WTC11 (cell line): ENCODE results near the gene GAB4.

Experiments
- ESRRA ChIP-seq: sonication (generic); formaldehyde crosslinking; IDR thresholded peaks from 2 replicates; pipeline ENCODE4 v1.8.1; 2022; ENCODE audit warnings: mild to moderate bottlenecking, missing genetic modification reagents, borderline replicate concordance
- MYBL2 ChIP-seq: sonication (generic); formaldehyde crosslinking; IDR thresholded peaks from 2 replicates; pipeline ENCODE4 v1.8.1; 2023; ENCODE audit warnings: mild to moderate bottlenecking, moderate library complexity, missing genetic modification reagents
- NR2C2 ChIP-seq: sonication (generic); formaldehyde crosslinking; IDR thresholded peaks from 2 replicates; pipeline ENCODE4 v1.8.0; 2022; ENCODE audit warnings: mild to moderate bottlenecking, missing genetic modification reagents
- RELA ChIP-seq: sonication (generic); formaldehyde crosslinking; IDR thresholded peaks from 2 replicates; pipeline ENCODE4 v1.8.1; 2022; ENCODE audit warnings: missing genetic modification reagents, mild to moderate bottlenecking, borderline replicate concordance
- ZBTB43 ChIP-seq: sonication (generic); formaldehyde crosslinking; IDR thresholded peaks from 2 replicates; pipeline ENCODE4 v1.8.1; 2023; ENCODE audit warnings: mild to moderate bottlenecking, missing genetic modification reagents
- ZNF121 ChIP-seq: sonication (generic); formaldehyde crosslinking; IDR thresholded peaks from 2 replicates; pipeline ENCODE4 v1.8.0; 2023; ENCODE audit warnings: missing genetic modification reagents
- ZNF232 ChIP-seq: sonication (generic); formaldehyde crosslinking; IDR thresholded peaks from 2 replicates; pipeline ENCODE4 v1.8.0; 2022; ENCODE audit warnings: mild to moderate bottlenecking, missing genetic modification reagents
- TF ChIP-seq, protein P1 (sequence below): fragments of 200-600 bp; IDR thresholded peaks from 2 replicates; pipeline ENCODE4 v1.8.0; 2022; ENCODE audit warnings: antibody characterized with exemption
- TF ChIP-seq, protein P2 (sequence below): sonication (generic); formaldehyde crosslinking; IDR thresholded peaks from 2 replicates; pipeline ENCODE4 v1.8.1; 2022; ENCODE audit warnings: mild to moderate bottlenecking, moderate library complexity, missing genetic modification reagents
- TF ChIP-seq, protein P3 (sequence below): sonication (generic); formaldehyde crosslinking; IDR thresholded peaks from 2 replicates; pipeline ENCODE4 v1.8.0; 2022; ENCODE audit warnings: mild to moderate bottlenecking, missing genetic modification reagents

DNA sequence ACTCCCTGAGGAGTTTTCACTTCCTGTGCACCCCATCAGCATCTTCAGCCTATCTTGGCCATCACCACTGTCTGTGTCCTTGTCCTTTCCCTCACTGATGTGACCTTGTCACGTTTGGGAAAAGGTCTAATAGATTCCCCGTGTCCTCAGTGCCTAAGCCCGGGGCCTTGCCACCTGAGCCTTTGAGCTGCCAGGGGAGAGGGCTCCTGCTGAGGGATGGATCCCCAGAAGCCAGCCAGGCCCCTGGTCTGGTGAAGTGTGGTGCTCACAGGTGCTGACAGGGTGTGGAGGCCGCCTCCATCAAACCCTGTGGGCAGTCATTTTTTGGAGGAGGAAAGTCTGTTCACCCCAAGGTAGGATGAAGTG lies 47.2 kb downstream of the GAB4 start:
- TF ChIP-seq, protein P1, sequence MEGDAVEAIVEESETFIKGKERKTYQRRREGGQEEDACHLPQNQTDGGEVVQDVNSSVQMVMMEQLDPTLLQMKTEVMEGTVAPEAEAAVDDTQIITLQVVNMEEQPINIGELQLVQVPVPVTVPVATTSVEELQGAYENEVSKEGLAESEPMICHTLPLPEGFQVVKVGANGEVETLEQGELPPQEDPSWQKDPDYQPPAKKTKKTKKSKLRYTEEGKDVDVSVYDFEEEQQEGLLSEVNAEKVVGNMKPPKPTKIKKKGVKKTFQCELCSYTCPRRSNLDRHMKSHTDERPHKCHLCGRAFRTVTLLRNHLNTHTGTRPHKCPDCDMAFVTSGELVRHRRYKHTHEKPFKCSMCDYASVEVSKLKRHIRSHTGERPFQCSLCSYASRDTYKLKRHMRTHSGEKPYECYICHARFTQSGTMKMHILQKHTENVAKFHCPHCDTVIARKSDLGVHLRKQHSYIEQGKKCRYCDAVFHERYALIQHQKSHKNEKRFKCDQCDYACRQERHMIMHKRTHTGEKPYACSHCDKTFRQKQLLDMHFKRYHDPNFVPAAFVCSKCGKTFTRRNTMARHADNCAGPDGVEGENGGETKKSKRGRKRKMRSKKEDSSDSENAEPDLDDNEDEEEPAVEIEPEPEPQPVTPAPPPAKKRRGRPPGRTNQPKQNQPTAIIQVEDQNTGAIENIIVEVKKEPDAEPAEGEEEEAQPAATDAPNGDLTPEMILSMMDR = no peak
- TF ChIP-seq RELA (CRISPR knock-in tag) = no peak
- TF ChIP-seq, protein P2, sequence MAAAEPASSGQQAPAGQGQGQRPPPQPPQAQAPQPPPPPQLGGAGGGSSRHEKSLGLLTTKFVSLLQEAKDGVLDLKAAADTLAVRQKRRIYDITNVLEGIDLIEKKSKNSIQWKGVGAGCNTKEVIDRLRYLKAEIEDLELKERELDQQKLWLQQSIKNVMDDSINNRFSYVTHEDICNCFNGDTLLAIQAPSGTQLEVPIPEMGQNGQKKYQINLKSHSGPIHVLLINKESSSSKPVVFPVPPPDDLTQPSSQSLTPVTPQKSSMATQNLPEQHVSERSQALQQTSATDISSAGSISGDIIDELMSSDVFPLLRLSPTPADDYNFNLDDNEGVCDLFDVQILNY (CRISPR knock-in tag) = no peak
- no peak for TF ChIP-seq ZNF232 (CRISPR knock-in tag)
- TF ChIP-seq NR2C2 (CRISPR knock-in tag) = no peak
- no peak for TF ChIP-seq MYBL2 (CRISPR knock-in tag)
- TF ChIP-seq ESRRA (CRISPR knock-in tag) = no peak
- TF ChIP-seq ZBTB43 (CRISPR knock-in tag) = no peak
- TF ChIP-seq ZNF121 (CRISPR knock-in tag) = no peak
- TF ChIP-seq, protein P3, sequence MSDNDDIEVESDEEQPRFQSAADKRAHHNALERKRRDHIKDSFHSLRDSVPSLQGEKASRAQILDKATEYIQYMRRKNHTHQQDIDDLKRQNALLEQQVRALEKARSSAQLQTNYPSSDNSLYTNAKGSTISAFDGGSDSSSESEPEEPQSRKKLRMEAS (CRISPR knock-in tag) = no peak
